H1 (cell line): Measurements from ENCODE around the gene SLFNL1.

Source experiments
- CTCF ChIP-seq, 3 experiments: IDR thresholded peaks; 1 replicate in 2 of 3; 2 replicates in 1 of 3; pipeline versions ENCODE4 v1.5.1 to v1.6.1; 2011; ENCODE audit warnings: low read length in 3 of 3, mild to moderate bottlenecking in 3 of 3, inconsistent platforms in 2 of 3, low read depth in 1 of 3, moderate library complexity in 1 of 3; ENCODE audit not compliant: insufficient read depth in 1 of 3; ENCODE audit errors: control extremely low read depth in 1 of 3
- JUN ChIP-seq: IDR thresholded peaks from 2 replicates; pipeline ENCODE4 v1.6.1; 2011; ENCODE audit warnings: low read depth, mild to moderate bottlenecking, improper control_type of control experiment, low read length
- MAFK ChIP-seq: IDR thresholded peaks from 2 replicates; pipeline ENCODE4 v1.6.1; 2012; ENCODE audit warnings: low read depth, mild to moderate bottlenecking, improper control_type of control experiment, low read length
- POLR2A ChIP-seq, 2 experiments: IDR thresholded peaks; 1 replicate in 1 of 2; 2 replicates in 1 of 2; pipeline ENCODE4 v1.6.1; 2011; ENCODE audit warnings: low read depth in 2 of 2, low read length in 2 of 2, mild to moderate bottlenecking in 2 of 2; ENCODE audit errors: control extremely low read depth in 1 of 2
- POLR2AphosphoS5 ChIP-seq: IDR thresholded peaks from 2 replicates; pipeline ENCODE4 v1.6.1; 2011; ENCODE audit warnings: low read depth, low read length
- RBBP5 ChIP-seq: IDR thresholded peaks from 2 replicates; pipeline ENCODE4 v1.7.1; 2012; ENCODE audit warnings: low read depth, mild to moderate bottlenecking, inconsistent platforms, low read length, moderate library complexity, borderline replicate concordance
- SP4 ChIP-seq: IDR thresholded peaks from 2 replicates; pipeline ENCODE4 v1.6.1; 2012; ENCODE audit warnings: low read length, inconsistent platforms

GRCh38 chr1:40978886-40979240 lies 42.7 kb downstream of the SLFNL1 start:
- no peak for TF ChIP-seq JUN
- no peak for TF ChIP-seq POLR2A (IDR thresholded peaks at IDR 0.05; ENCODE audit: control extremely low read depth in 1 of 2, low read depth in 2 of 2, low read length in 2 of 2)
- no peak for TF ChIP-seq MAFK
- no peak for TF ChIP-seq RBBP5
- no peak for TF ChIP-seq CTCF (IDR thresholded peaks at IDR 0.05; ENCODE audit: control extremely low read depth in 1 of 3, insufficient read depth in 1 of 3, low read depth in 1 of 3, low read length in 3 of 3)
- TF ChIP-seq POLR2AphosphoS5: no peak
- TF ChIP-seq SP4: no peak
